Activated CD4-positive, alpha-beta T cell treated with anti-CD3 and anti-CD28 coated beads, Interleukin-2, amount 50 U/mL, for 24 hours (primary cell): ENCODE data around the gene MAB21L4.

Experiments
- DNase-seq, 2 donors: peaks; one replicate each; pipeline ENCODE4 v3.0.0-alpha.2; 2020; ENCODE audit warnings: low read depth in 1 of 2, low spot score in 1 of 2

Gene MAB21L4

DNA sequence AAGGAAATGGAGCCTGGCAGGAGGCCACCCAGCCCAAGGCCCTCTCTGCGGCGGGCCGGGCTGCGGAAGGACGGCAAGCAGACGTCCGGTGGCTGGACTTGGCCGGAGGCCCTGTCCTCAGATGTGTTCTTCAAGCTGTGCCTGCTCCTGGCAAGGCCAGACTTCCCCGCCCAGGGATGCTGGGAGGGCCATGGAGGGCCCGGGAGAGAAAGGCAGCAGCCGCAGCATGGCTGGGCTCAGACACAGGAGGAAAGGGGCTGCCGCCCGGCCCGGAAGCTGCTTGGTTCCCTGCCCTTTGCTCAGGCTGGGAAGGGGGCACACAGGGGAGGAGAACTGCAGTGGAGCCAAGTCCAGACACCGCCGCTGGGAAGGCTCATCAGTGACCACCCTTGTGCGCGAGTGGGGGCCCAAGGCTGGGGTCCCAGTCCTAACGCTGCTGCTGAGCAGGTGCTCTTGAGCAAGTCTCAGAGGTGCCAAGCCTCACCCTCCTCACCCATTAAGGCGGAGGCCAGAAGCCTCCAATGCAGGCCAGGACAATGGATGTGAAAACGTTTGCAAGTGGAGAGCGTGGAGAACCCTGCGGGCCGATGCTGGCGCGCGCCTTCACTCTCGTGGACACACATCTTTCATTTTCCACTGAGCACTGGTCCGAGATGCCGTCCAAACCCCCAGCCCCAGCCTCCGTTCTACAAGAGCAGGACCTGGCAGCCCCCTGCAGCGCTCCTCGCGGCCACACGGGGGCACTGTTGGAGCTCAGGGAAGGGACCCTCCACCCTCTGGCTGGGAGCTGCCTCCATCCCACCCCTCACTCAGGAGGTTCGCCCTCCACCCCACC lies 18.1 kb upstream of the MAB21L4 start:
- DNase-seq, result peak; percentile 30 to 37

GRCh38 chr2:240912878-240913809 lies 17.2 kb upstream of the MAB21L4 start:
- DNase-seq, result no peak

DNA sequence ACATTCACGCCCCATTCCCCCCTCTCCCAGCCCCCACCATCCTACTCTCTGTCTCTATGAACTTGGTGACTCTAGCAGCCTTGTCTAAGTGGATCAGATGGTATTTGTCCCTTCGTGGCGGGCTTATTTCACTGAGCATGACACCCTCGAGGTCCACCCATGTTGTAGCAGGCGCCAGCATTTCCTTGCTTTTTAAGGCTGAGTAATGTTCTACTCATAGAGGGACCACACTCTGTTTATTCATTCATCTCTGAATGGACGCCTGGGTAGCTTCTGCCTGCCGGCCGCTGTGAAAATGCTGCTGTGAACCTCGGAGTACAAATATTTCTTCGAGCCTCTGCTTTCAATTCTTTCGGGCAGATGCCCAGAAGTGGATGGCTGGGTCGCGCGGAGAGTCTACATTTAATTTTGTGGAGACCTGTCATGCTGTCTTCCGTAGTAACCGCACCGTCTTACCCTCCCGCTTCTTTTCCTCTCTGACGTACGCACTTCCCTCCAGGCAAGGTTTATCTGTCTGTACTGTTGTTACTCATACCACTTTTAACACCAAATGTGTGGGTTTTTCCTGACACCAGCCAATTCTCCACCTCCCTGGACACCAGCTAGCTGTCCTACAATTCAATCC lies 15.8 kb upstream of the MAB21L4 start:
- DNase-seq, result no peak

DNA sequence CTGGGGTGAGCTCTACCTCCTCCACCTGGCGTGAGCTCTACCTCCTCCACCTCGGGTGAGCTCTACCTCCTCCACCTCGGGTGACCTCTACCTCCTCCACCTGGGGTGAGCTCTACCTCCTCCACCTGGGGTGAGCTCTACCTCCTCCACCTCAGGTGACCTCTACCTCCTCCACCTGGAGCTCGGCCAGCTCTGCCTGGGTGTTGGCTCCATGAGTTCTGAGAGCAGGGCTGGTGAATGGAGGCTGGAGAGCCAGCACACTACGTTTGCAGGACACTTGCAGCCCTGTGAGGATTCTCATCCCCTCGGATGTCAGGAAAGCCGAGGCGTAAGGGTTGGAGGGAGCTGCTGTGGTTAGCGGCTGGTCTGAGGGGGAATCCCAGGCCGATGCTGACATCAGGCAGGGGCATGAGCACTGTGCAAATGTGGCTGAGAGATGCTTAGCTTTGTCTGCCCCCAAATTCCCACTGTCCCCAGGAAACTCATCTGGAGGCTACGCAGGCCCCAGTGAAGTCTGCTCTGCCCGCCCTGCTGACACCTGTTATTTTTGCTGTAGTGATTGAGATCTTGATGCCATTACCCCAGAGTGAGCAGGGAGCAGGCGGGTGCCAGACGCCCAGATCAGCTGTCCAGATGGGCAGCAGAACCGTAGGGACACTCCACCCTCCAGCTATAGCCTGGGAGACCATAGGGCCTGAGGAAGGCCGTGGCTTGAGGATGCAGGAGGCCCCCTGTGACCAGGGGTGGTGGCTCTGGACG lies 13.4 kb upstream of the MAB21L4 start:
- DNase-seq, result no peak

- no peak for DNase-seq
Measured at GRCh38 chr2:240906911-240907590, 11.1 kb upstream of the MAB21L4 start.

GRCh38 chr2:240906141-240906910 lies 10.4 kb upstream of the MAB21L4 start, which contains the start of gene CROCC2:
TSS of gene CROCC2 (plus strand) at chr2:240906336. CDS start at chr2:240906514, 178 bp downstream.
- no peak for DNase-seq

GRCh38 chr2:240905176-240905781 lies 9.3 kb upstream of the MAB21L4 start:
- no peak for DNase-seq

DNA sequence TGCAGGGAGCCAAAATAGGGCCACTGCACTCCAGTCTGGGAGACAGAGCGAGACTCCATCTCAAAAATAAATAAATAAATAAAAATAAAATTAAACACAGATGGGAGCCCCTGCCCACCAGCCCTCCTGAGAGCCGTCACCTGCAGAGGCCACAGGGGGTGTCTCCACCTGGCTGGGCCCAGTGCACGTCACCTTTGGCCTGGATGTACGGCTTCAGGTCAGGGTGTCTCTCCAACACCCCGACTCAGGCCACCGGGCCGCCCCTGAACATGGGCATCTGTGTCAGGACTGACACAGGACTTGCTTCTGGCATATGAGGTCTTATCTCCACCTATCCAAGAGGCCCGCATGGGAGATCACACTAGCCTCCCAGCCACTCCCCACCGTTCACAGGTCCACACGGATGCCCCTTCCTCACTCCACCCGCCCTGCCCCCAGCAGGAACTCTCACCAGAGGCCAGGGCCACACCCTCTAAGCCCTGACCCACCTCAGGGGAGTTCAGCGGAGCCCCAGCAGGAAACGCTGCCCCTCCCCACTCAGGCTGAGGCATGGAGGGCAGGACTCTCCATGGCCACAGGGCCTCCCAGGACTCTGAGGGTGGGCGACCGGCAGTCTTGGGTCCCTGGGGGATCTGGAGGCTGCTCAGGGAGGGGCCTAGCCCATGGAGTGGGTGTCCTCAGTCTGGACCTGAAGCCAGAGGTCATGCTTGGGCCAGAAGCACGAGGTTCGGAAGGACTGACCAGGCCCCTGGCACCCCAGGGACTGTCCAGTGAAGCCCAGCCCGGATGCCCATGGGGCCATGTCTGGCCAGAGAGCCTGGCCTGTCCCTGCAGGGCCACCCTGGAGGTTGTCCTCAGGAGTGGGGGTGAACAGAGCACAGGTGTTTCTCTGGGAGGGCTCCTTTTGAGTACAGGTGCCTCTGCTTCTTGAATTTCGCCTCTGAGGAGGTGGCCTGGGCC lies 8.5 kb upstream of the MAB21L4 start:
- no peak for DNase-seq

DNA sequence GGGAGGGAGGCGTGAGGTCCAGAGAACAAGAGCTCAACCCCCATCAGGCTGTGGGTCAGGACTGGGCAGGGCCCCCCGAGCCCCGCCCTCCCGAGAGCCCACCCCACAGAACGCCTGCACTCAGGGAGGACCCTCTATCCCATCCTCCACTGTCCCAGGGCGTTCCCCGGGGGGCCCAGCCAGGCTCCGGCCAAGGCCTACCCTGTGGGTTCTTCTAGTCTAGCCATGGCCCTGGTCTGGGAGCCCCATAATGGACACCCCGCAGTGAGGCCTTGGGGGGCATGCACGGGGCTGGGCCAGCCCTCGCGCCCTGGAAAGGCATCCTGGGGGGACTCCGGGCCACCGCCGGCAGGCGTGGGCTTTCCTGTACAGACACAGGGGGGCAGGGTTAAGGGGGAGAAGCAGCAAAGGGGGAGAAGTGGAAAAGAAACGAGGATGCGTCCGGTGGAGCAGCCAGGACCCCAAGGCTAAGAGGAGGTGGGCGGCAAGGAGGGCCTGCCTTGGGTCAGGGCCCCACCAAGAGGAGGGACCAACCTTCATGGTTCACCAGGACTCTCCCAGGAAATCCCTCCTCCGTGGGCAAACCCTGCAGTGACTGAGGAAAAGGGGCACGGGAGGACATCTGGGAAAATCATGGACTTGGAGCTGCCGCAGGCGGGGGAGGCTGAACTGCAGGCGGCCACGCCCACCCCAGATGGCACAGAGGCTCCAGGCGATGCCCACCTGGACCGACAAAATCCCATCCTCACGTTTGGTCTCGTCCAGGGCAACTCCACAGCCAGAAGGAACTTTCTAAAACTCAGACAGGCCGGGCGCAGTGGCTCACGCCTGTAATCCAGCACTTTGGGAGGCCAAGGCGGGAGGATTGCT lies 7.5 kb upstream of the MAB21L4 start:
- no peak for DNase-seq

DNA sequence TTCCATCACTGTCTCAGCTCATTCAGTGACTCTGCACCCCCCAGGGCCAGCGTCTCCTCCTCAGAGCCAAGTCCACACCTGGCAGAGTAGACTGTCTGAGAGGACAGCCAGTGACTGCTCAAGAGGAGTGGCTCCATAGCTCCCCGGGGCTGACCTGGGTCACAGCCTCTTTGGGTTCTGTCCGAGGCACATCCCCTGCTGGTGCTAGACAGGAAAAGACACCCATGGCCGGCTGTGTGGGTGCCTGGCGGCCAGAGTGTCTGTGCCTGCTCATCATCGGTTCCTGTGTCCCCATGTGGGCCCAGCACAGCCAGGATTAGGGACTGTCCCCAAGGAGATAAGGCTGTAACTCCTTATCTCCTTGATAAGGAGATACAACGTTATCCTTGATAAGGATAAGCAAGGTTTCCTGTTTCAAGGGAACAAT lies 6.7 kb upstream of the MAB21L4 start:
- DNase-seq, result no peak

DNA sequence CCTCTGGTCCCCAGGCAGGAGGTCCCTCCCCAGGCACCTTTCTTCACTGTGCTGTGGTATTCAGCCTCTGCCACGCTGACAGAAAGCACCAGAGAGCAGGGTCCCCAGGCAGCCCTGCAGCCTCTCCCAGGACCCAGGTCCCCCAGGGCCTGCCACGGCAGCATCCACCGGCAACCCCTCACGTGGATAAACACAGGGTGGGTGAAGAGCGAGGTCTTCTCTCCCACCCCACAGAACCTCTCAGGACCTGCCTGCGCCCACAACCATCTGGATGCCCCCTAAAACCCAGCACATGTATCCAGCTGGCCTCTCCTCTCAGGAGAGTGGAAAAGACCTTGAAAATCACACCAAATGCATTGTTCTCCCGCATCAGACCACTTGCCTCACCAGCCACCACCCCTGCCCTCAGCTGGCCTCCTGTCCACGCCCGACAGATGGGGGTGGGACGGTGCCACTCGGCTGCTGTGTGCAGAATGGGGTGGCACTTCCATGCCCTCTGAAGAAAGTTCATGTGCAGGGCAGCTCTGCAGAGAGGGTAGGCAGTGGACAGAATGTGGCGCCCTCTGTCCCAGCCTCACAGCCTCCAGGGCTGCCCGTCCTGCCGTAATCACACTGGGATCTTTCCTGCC lies 6.1 kb upstream of the MAB21L4 start:
- no peak for DNase-seq

DNA sequence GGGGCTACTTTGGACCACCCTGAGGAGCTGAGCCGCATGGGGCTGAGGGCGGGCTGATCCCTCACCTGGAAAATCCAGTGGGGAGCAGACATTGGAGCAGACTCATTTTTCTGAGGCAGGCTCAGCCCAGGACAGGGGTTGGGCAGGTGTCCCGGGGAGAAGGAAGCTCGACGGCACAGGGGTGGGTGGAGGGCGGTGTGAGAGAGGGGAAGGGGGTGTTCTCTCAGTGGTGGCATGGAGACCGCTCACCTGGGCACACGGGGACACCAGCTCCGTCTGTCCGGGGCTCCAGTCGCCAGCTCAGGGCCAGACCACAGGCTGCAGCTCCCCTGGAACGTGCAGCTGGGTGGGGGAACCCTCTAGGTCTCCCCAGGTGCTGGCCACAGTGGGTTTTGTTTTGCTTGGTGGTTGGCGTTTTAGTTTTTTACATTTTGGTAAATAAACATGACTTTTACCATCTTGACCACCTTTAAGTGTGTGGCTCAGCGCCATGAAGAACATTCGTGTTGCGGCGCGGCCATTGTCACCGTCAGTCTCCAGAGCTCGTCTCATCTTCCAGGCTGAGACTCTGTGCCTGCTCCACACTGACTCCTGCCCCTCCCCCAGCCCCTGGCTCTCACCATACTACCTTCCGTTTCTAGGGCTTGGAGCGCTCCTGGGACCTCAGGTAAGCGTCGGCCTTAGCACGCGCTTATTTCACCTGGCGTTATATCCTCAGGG lies 4.3 kb upstream of the MAB21L4 start:
- DNase-seq, result no peak

GRCh38 chr2:240899468-240899865 lies 3.5 kb upstream of the MAB21L4 start:
- no peak for DNase-seq

DNA sequence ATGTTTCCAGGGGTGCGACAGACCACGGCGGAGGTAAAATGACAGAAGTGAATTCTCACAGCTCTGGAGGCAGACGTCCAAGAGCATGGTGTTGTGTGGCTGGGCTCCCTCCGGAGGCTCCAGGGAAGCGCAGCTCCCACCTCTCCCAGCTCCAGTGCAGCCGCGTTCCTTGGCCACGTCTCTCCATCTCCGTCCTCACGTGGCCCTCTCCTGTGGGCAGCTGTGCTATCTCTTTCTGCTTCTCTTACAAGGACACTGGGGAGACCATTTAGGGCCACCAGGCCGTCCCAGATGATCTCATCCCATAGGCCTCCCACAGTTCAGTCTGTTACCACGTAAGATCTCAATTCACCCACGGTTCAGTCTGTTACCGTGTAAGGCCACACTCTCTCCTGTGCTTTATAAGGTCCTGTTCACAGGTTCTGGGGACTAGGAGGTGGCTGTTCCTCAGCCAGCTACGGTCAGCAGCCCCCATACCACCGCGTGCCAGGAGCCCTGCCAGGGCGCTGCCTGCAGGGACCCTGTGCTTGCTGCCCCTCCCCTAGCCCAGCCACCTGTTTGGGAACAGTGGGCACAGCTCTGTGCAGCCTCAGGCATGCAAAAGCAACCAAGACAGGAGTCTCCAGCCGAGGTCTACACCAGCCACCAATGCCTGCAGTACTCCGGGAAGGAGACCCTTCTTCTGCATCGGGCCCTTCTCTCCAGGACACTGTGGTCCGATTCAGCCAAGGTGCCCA lies 2.9 kb upstream of the MAB21L4 start:
- DNase-seq, result no peak

DNA sequence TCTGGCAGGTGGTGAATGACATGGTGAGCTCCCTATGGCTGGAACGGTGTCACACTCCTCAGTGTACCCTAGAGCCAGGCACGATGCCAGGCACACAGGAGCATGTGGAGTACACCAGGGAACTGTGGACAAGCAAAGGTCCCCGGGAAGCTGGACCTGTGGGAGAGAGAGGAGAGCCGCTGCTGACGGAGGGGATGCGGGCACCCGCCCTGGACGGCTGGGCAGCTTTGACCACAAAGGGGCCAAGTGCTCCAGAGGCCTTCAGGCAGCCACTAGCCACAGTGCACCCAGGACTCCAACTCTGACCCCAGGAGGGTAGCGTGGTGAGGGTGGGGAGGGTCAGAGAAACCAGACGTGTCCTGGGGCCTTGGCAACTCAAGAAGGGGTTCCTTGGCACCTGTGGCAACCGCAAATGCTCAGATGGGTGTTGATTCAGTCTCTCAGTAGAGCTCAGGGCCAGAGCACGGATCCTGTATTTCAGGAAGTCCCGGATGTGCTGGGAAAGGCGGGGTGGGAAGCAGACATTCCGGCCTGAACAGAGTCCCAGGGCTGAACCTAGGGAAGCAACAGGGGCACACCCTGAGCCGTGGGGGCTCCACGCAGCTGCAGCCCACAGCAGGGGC lies 2.3 kb upstream of the MAB21L4 start:
- DNase-seq, result no peak
